Gastroesophageal sphincter (tissue), 3 donors: ENCODE measurements around the gene EMILIN1.

ENCODE experiments used
- POLR2A ChIP-seq, 2 donors: fragments of 450-650 bp; IDR thresholded peaks; one replicate each; pipeline ENCODE4 v1.6.1; 2017; ENCODE audit warnings: antibody characterized with exemption in 2 of 2, mild to moderate bottlenecking in 2 of 2, moderate library complexity in 1 of 2
- TF ChIP-seq, protein P1 (sequence below), 4 experiments: fragments of 200-600 bp in 2 of 4; fragments of 450-650 bp in 2 of 4; sonication (generic) in 1 of 4; IDR thresholded peaks; one replicate each; pipeline ENCODE4 v1.5.1; 2017 to 2019; ENCODE audit warnings: antibody characterized with exemption in 4 of 4, mild to moderate bottlenecking in 2 of 4, moderate library complexity in 2 of 4

DNA sequence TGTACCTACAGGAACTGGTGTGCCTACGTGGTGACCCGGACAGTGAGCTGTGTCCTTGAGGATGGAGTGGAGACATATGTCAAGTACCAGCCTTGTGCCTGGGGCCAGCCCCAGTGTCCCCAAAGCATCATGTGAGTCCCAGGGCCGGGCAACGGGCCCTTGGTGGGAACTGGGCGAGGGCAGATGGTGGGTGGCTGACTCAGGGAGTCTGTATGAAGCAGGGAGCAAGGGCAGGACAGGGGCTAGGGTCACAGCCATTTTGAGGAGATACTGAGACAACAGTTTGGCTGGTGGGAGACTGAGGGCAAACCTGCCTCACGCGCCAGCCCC lies 1.7 kb downstream of the EMILIN1 start:
- TF ChIP-seq, protein P1, sequence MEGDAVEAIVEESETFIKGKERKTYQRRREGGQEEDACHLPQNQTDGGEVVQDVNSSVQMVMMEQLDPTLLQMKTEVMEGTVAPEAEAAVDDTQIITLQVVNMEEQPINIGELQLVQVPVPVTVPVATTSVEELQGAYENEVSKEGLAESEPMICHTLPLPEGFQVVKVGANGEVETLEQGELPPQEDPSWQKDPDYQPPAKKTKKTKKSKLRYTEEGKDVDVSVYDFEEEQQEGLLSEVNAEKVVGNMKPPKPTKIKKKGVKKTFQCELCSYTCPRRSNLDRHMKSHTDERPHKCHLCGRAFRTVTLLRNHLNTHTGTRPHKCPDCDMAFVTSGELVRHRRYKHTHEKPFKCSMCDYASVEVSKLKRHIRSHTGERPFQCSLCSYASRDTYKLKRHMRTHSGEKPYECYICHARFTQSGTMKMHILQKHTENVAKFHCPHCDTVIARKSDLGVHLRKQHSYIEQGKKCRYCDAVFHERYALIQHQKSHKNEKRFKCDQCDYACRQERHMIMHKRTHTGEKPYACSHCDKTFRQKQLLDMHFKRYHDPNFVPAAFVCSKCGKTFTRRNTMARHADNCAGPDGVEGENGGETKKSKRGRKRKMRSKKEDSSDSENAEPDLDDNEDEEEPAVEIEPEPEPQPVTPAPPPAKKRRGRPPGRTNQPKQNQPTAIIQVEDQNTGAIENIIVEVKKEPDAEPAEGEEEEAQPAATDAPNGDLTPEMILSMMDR (IDR thresholded peaks at IDR 0.05), result no peak
- no peak for TF ChIP-seq POLR2A (IDR thresholded peaks at IDR 0.05)
